Tibial nerve (tissue), 4 donors: ENCODE measurements around the gene CRY1.

Source experiments
- EP300 ChIP-seq, 2 donors: sonication (generic); formaldehyde crosslinking; IDR thresholded peaks; one replicate each; pipeline ENCODE4 v1.6.1; 2017; ENCODE audit warnings: antibody characterized with exemption in 2 of 2, mild to moderate bottlenecking in 1 of 2
- POLR2A ChIP-seq, 2 donors: fragments of 450-650 bp; IDR thresholded peaks; one replicate each; pipeline ENCODE4 v1.6.1; 2017; ENCODE audit warnings: antibody characterized with exemption in 2 of 2, mild to moderate bottlenecking in 2 of 2, moderate library complexity in 2 of 2
- TF ChIP-seq, protein P1 (sequence below), 5 experiments: fragments of 200-600 bp in 3 of 5; fragments of 450-650 bp in 2 of 5; sonication (generic) in 3 of 5; IDR thresholded peaks; one replicate each; pipeline ENCODE4 v1.5.1; 2016 to 2019; ENCODE audit warnings: antibody characterized with exemption in 5 of 5, mild to moderate bottlenecking in 3 of 5, moderate library complexity in 2 of 5

DNA sequence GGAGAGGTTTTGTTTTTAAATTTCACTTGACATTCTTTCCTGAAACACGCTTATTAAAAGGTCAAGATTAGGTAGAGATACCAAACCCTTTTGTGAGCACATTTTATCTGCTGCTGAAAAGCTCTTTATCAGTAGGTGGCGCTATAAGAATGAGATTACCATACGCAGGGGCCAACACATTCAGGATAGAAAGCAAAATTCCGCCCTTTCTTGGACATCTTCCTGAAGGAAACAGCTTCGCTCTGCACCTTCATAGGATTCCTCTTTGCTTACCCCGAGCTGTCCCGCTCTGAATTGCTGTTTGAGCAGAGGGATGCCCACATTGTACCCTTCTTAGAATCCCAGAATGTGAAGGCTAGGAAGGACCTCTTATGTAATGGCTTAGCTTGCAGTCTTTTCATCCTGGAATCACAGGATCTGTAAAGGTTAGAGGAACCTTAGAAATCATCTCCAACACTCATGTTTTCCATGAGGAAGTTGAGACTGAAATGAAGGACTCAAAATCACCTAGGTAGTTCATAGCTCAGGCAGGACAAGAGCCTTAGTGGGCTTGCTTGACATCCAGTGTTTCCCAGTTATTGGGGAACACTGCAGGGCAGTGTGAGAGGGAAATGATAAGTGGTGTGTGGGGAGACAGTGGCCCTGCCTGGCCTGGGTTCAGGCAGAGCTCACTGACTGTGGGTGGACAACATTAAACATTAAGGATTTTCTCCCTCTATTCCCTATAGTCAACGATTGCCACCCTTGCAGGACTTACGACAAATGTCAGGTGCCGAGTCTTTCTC is 38.7 kb upstream of the CRY1 start:
- TF ChIP-seq, protein P1, sequence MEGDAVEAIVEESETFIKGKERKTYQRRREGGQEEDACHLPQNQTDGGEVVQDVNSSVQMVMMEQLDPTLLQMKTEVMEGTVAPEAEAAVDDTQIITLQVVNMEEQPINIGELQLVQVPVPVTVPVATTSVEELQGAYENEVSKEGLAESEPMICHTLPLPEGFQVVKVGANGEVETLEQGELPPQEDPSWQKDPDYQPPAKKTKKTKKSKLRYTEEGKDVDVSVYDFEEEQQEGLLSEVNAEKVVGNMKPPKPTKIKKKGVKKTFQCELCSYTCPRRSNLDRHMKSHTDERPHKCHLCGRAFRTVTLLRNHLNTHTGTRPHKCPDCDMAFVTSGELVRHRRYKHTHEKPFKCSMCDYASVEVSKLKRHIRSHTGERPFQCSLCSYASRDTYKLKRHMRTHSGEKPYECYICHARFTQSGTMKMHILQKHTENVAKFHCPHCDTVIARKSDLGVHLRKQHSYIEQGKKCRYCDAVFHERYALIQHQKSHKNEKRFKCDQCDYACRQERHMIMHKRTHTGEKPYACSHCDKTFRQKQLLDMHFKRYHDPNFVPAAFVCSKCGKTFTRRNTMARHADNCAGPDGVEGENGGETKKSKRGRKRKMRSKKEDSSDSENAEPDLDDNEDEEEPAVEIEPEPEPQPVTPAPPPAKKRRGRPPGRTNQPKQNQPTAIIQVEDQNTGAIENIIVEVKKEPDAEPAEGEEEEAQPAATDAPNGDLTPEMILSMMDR (IDR thresholded peaks at IDR 0.05): peak; percentile 61 to 77 (median 64)
- TF ChIP-seq POLR2A (IDR thresholded peaks at IDR 0.05) (no peak), EP300 (IDR thresholded peaks at IDR 0.05) (no peak)
